SIG-M5 treated with dmso at 0.1 percent for 504 hours (cell line): Measurements from ENCODE around the gene RUNX1.

Source experiments
- DNase-seq: peaks from one replicate; lab custom pipeline; 2025; ENCODE audit not compliant: unreplicated experiment; lab: John Stamatoyannopoulos, UW

Gene RUNX1

GRCh38 chr21:35037384-35037765, 11.7 kb downstream of the RUNX1 start:
- DNase-seq = no peak

DNA sequence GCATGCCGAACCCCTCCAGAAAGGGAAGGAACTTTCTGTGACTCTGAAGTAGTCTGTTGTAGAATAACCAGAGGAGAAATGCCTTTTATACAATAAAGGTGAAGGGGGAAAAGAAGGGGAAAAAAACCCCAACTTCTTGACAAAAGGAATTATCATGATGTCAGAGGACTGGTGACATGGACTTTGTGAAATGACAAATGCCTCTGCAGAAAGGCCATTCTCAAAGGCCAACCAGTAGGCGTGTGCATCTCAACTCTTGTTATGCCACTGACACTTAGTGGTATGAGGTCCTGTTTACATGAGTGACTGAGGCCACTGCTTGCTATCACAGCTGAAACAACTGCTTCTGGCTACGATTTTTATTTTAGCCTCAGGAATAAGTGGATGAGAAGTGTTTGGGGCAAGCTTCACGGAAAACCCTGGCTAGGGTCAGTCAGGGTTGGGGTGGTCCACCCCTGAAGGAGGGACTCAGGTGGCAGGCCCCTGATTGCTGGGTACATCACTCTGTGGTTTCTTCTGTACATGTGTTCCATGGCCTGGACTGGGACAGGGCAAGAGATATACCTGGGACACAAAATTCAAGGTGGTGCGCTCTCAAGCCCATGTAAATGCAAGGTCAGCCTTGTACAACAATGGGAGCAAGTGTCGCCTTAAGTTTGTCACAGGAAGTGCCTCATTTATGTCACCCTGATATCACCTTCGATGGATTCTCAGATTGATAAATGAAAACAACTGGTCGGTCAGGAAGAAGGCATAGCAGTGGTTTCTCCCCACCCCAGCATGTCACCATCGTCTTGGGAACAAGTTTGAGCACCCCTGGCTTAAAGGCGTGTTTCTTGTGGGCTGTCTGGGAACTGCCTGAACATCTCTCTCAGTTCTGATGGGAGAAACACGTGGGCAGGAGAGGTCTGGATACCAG, 12.4 kb downstream of the RUNX1 start:
- no peak for DNase-seq

GRCh38 chr21:35035581-35035980, 13.5 kb downstream of the RUNX1 start:
- no peak for DNase-seq

GRCh38 chr21:35035116-35035515, 14.0 kb downstream of the RUNX1 start:
- no peak for DNase-seq

DNA sequence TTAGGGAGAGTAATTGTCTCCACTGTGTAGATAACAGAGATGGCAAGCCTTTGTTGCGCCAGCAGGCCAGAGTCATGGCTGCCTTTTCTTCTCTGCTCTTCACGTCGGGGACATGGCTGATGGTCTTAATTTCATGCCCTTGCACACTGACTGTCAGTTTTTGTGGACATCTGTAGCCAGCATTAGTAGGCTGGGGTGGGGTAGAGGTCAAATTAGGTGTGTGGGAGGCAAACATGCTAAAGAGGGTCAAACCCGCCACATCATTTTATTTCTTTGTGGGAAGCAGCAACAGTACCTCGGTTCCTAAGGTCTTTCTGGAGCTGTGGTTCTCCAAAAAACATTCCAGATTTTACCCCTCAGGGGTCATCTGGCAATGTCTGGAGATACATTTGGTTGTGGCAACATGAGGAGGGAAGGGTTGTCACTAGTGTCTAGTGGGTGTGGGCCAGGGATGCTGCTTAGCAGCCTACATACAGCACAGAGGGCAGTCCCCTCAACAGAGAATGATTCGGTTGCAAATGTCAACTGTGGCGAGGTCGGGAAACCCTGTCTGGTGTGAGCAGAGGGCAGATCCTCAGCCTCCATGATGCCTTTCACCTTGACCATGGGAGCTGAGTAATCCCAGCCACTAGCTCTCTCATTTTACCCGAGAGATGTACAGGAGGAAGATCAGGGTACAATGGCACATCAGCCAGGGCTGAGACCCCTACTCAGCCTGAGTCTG, 14.7 kb downstream of the RUNX1 start:
- DNase-seq = no peak

DNA sequence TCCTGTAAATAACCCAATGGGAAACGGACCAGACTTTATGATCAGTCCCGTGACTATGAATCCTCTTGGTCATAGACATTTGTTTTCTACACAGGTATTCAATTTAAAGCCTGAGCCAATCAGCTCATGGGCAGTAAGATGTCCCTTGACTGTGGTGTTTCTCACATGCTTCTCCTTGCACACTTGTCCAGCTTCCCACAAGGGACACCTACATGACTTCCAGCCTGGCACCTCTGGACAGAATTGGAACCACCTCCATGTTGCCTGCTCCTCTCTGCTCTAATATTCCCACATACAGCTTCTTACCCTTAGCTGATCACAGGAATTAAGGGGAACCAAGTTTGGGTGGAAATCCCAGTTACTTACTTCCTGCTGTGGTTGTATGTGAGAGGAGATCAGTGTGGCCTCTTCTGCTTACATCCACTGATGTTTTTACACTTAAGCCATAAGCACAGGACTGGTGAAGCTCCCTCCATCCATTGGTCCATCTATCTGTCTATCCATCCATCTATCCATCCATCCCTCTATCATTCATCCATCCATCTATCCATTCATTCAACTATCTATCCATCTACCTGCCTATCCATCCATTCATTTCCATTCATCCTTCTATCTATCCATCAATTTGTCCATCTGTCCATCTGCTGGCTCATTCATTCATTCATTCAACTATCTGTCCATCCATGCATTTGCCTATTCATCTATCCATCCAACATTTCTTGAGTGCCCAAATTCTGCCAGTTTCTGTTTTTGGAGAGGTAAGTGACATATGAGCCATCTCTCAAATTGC, 16.4 kb downstream of the RUNX1 start:
- DNase-seq = no peak

- DNase-seq = no peak
These were observed 20.6 kb downstream of the RUNX1 start for GRCh38 chr21:35028451-35028978.

DNA sequence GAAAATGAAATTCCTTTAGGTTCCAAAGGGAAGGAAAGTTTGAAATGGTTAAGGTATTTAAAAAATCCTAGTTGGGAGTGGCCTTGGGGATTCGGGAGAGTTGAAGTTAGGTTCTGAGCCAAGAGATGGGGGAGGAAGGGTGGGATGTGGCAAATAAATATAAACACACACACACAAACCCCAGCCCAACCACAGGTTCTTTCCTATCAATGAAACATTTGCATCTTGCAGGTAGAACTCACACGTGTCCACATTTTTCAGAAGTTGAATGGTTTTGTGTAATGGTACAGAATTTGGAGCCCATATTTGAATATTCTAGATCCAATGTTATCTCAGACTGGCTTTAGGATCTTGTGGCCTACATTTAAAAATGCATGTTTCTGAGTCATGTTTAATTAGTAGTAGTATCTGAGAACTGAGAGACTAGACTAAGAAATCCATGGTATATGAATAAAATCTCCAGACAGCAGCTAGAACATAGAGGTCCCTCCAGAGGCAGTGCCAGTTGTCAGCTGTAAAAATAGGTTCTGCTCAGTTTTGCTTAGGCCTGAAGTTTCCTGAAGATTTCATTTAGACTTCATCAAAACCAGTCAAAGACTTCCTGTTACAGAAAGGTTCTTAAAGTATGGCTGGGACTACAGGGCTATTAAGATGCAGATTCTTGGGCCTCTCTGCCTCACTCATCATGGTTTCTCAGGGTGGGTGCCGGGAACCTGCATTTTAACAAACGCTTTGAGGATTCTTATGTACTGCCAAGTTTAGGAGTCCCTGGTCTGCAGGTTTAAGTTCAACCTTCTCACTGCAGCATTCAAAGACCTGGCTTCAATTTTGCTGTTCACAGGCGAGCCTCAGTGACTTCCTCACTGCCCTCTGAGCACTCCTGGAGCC, 21.3 kb downstream of the RUNX1 start:
- no peak for DNase-seq

- DNase-seq = peak; percentile 99
These were observed 22.2 kb downstream of the RUNX1 start for GRCh38 chr21:35026617-35027562.

GRCh38 chr21:35026153-35026500, 23.0 kb downstream of the RUNX1 start:
- no peak for DNase-seq

GRCh38 chr21:35025206-35026152, 23.6 kb downstream of the RUNX1 start:
- peak; percentile 76 for DNase-seq

DNA sequence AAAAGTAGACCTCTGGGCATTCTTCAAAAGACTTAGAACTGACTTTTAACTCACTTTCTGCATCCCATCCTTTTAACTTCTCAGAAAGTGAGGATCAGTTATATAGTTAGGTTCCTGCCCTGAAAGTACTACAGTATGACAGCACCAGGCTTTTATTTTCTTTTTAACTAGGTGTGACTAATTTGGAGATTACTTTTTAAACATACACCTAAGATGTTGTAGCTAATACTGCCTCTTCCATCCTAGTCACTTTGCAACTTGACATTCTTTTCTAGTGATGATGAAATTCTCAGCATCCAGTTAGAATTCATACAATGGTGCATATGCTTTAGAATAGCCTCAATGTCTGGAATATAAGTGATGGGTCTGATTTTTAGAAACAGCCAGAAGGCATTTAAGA, 24.6 kb downstream of the RUNX1 start:
- no peak for DNase-seq

DNA sequence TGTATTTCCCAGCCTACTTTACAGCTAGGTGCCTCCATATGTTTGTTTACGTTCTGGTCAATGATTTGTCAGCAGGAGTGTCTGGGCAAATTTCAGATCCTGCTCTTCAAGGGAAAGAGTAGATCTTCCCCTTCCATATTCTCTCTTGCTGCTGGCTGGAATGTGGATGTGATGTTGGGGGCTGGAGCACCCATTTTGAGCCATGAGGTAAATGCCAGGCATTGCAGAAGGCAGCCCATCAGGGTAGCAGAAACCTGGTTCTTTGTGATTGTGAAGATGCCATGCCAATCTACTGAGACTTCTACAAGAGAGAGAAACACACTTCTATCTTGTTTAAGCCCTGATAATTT, 25.1 kb downstream of the RUNX1 start:
- no peak for DNase-seq

DNA sequence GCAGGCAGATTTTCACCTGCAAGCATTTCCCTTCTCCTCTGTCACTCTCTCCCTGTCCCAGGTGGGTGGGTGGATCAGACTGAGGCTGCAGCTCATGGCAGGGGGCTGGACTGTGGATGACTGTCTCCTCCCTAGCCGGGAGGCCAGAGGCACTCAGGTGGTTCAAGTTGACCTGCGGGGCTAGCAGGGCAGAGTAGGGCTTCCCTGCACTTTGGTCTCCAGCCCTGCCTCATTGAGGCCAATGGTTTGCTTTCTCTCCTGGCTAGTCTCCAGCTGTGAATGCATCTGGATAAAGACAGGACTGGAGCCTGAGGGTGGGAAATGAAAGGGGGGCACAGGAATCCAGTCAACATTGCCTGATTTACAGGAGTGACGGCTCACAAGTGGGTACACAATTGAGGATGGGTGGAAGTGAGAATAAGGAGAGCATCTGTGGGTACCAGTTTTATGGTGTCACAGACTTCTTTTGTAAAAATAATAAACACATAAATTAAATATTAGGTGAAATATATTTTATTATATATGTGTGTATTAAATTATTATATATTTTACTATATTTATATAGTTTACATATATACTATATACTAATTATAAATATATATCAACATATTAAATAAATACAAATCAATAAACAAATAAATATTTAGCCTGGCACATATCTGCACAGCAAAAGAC, 25.6 kb downstream of the RUNX1 start:
- DNase-seq = no peak

DNA sequence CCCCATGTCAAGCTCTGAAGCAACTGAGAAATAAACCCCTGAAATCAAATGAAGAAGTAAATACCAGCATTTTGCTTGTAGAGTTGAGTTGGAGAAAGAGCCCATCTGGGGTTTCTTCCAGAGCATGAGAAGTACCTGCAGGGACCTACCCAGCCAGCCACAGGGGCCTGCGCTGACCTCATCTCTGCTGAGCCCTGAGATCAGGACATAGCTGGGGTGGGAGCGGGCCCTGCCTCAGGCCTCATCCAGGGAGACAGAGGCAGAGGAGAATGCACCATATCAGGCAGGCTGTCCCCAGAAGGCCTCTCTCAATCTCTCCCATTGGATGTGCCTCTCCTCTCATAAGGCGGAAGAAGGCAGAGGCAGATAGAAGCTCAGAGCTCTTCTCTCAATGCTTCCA, 27.6 kb downstream of the RUNX1 start:
- DNase-seq = no peak

- DNase-seq = no peak
These were observed 28.2 kb downstream of the RUNX1 start for GRCh38 chr21:35020902-35021301.

DNA sequence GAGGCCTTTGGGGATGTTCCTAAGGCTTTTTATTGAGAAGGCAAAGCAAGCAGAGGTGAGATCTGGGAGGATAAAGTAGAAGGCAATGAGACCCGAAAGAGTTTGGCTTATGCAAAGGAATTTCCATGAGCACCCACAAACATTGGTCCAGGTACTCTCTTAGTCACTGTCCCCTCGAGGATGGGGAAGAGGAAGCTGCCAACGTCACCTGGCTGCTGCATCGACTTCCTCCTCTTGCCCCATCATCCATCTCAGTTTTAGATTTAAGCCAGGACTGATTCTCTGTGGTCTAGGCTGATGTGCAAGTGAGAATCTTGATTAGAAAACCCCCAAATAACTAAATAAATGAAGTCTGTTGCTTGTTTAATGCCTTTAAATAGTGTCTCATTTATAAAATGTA, 28.7 kb downstream of the RUNX1 start:
- DNase-seq = no peak

DNA sequence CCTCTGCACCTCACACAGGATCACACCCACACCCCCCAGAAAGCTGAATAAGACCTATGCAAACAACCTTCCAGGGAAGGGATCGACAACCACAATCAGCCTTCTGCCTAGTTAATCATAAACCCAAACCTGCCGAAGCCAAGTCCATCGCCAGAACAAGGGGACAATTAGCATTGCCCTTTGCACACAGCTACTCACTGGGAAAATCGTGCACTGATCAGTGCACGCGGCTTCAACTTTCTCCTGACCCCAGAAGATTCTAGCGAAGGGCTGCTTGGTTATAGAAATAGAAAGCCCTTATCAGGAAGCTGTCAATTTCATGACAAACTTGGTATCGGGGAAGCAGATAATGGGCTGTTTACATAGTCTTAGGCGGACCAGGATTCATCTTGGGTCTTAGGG, 29.5 kb downstream of the RUNX1 start:
- DNase-seq = no peak
